CD4-positive, alpha-beta T cell treated with Interleukin-6 at 100 ng/mL for 8 hours (primary cell): ENCODE results near the gene MALRD1.

Experiments
- DNase-seq: peaks from one replicate; pipeline ENCODE4 v3.0.0-alpha.2; 2020; ENCODE audit warnings: mixed read lengths, low spot score

Gene MALRD1

DNA sequence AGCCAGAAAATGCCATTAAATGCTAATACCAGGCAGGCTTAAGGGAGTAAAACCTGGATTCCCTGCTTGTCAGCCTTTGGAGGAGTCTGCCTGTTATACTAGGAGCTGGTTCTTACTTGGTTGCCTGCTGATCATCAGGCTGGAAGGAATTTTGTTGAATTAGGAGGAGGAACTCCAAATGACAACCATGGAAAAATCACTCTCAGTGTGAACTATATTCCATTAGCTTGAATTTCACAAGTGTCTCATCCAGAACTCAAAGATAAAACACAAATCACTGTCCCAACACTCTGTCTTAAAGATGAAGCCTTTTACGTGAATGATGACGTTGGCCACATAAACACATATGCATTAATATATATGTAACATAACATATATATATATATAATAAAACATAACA is 528.8 kb downstream of the MALRD1 start:
- no peak for DNase-seq

DNA sequence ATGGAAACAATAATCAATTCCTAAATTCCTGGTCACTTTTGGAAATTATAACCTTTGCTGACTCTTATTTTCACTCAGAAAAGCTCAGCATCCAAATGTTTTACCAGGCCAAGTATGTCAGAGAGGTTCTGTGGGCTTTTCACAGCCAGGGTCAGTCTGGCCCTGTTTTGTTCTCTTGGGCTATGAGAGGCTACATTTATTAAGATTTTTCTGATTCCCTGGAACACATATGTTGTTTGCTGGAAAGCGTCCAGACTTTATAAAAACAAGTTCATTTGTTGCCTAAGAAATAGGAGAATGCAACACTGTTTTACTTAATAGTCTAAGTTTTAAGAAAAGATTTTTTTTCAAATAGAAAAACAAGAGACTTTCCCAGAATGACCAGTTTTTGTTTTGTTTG is 529.2 kb downstream of the MALRD1 start:
- no peak for DNase-seq

DNA sequence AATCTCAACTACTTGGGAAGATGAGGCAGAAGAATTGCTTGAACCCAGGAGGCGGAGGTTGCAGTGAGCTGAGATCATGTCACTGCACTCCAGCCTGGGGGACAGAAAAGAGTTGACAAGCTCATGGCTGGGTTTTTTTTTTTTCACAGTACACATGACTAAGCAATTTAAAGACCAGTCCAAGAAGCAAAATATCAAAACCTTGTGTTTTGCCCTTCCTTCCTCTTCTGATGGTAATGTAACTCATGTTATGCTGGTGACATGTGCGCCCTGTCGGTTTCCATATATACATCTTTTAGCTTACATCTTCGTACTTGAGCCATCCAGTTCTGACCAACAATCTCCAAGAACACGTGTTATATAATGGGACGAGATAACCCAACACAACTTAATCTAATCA is 530.0 kb downstream of the MALRD1 start:
- no peak for DNase-seq

DNA sequence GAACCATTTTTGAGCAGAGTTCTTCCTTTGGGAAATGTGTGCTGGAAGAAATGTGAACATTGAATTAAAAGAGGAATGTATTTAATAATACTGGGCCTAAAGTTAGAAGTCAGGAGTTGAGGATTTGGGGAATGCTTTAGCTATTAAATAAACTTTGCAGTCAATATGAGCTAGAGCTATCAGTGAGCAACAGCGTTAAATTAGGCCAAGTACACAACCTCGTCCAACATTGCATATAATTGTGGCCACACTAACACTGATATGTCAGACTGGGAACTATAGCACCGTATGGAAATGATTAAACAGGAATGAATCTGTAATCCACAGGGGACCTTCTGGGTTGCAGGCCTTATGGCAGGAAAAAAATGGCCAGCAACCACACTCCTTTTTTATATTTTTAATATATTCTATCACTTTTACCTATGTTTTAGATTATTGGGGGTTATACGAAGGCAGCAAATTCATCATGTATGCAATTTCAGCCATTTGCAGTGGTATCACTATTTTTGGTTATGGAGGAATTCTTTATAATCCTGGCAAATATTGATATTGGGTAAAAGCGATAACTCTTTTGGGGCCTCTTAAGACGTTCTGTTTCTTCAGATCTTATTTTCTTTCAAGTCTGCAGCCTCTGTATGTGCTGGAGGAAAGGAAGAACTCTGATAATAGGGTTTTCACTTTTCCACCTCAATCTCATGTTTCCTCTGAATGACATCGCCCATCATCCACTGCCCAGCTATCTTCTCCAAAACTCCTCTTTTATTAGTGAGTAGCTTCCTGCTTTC is 531.4 kb downstream of the MALRD1 start:
- no peak for DNase-seq

DNA sequence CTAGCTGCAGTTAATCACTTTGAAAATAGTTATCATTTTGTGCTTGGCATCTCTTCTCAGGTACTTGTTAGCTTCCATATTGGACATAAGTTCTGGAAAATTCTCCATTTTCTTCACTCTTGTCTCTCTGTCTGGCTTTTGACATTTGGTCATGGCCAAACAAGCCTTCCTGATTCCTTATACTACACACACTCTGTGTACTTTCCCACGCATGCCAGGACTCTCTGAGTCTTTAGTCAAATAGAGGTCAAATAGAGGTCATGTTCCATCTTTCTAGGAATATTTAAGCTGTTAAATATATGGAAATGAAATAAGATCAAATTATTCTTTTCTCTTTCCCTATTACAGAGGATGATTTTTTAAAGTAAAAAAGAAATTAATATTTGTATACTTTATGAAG is 532.1 kb downstream of the MALRD1 start:
- no peak for DNase-seq

DNA sequence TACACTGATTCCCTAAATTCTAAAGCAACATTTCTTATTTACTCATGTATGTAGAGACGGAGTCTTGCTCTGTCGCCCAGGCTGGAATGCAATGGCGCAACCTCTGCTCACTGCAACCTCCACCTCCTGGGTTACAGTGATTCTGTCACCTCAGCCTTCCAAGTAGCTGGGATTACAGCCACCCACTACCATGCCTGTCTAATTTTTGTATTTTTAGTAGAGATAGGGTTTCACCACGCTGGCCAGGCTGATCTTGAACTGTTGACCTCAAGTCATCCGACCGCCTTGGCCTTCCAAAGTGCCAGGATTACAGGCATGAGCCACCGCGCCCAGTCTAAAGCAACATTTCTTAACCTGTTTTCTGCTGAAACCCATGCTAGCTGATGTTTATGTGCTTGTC is 540.0 kb downstream of the MALRD1 start:
- no peak for DNase-seq

DNA sequence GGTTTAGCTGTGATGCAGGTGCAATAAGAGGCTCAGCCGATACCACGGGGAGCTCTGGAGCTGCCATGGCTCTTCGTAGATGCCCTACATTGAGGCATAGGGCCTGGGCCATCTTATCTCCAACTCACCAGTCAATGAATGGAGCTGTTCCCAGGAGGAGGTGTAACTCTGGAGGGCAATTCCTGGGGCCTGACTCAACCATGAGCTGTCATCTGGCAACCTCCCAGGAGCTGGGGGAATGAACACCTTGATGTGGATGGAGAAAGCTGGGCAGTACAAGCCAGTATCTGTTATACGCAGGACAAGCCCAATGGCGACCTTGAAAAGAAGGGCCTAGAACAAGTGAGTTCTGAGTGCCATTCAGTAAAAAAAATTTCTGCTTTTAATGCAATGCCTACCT is 543.7 kb downstream of the MALRD1 start:
- no peak for DNase-seq

DNA sequence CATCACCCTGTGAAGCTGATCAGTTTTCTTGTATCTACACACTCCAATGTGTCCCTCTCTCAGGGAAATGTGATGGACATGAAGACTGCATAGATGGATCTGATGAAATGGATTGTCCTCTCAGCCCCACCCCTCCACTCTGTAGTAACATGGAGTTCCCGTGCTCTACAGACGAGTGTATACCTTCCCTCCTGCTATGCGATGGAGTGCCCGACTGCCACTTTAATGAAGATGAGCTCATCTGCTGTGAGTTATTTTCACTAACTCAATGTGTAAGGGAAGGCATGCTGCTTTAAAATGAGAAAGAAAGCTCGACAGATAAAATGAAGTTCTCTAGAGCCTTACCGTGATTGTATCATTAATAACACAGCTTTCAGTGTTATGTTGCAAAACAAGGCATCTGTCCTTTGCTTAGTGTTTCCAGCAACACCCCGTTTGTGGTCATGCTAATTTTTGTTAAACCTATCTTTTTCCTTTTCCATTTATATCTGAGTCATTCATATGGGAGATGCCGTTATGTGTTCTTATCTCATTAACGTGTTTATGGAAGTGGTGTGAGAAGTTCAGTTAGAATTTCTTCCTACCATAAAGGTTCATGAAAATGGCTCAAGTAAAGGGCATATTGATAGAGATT is 546.7 kb downstream of the MALRD1 start:
- no peak for DNase-seq

DNA sequence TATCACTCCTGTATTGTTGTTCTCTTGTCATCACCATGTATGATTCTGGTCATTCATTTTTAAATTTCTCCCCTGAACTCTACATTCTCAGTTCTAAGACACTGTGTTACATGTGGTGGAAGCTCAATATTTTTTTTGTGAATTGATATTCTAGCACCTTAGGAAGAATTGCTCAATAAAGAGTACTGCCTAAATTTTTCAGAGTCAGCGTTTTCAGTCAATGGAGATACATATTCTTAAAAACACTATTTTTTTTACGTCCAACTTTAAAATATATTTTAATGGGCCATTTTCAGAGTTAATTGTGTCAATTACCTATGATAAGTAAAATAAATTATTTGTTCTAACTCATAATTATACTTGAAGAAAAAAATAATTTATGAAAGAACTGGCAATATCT is 557.2 kb downstream of the MALRD1 start:
- no peak for DNase-seq

DNA sequence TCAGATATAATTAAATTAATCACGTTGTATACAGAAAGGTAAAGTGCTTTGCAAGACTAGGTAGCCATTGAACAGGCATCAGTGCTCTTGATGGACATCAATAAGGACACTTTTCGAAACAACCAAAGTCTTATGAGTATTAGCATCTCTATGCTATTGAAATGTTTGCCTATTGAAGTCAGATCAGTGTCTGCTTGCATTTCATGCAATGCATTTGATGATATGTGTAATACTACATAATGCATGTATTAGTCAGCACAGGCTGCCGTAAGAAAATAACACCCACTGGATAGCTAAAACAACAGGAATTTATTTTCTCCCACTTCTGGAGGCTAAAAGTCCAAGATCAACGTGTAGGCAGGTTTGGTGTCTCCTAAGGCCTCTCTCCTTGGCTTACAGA is 558.4 kb downstream of the MALRD1 start:
- DNase-seq, result no peak

DNA sequence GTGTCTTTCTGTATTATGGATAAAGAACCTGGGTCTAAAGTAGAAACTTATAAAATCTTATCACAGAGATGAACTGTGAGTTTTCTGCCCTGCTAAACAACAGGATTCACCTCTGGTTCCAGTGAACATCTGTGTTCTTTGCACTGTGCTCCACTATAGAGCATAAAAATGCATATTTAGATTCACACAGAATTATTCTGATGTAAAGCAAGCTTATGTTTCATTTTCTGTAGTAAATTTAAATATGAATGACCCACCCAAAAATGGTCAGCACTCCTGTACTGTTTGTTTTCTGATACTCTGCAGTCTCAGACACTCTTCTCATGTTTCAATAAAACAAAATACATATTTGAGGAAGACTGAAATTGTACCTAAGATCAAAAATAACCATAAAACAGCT is 563.2 kb downstream of the MALRD1 start:
- no peak for DNase-seq

DNA sequence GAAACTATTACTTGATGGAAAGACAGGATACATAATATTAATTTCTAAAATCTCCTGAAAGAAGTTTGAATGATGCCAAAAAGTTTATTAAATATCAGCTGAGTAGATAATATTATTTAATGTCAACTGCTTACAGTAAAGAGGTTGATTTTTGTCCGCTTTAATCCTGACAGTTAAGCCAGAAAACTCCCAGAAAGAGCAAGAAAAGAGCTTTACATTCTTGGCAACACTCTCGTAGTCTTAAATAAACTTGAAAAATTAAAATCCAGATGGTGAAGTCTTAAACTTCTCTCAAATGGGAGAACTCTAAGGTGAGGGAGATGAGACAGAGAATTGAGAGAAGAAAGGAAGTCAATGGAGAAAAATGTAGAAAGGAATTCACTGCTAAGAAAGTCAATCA is 568.4 kb downstream of the MALRD1 start:
- DNase-seq, result no peak

DNA sequence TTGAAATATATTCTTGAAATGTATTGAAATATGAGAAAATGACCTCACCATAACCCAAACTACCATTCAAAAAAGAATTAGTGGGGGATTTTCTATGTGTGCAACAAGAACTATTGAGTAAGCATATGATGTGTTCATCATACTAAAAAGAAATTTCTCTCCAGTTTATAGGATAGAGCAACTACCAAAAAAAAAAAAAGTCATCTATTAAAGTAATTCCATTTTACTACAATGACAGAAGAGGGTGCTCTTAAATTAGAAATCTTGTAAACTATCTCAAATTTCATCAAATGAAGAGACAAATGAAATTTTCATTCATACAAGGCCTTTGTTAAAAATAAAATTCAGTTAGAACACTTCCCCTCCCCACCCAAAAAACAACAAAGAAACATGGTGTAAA is 572.2 kb downstream of the MALRD1 start:
- no peak for DNase-seq

DNA sequence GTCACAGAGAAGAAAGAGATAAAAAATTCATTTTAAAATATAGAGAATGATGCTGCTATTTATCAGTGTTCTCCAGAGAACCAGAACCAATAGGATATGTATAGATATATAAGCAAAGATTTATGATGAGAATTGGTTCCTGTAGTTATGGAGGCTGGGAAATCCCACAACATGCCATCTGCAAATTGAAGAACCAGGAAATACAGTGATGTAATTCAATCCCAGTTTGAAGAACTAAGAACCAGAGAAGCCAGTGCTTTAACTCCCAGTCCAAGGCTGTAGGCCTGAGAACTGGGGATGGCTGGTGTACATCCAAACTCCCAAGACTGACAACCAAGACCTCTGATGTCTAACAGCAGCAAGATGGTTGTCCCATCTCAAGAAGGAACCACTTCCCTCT is 574.7 kb downstream of the MALRD1 start:
- no peak for DNase-seq

DNA sequence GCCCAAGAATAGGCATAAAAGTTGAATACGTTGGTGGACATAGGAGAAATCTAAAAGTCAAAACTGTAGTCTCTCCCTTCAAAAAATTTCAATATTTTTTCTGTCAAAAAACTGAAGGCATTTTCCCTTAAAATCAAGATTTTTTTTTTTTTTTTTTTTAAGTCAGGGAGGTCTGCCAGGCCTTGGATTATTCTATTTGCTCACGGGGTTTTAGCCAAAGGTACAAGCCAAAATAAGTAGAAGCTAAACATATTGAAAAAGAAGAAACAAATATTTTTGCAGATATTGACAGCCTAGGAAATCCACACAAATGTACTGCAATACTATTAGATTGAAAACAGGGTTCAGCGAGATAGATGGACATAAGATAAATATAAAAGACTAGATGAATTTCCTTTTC is 577.6 kb downstream of the MALRD1 start:
- DNase-seq, result no peak

DNA sequence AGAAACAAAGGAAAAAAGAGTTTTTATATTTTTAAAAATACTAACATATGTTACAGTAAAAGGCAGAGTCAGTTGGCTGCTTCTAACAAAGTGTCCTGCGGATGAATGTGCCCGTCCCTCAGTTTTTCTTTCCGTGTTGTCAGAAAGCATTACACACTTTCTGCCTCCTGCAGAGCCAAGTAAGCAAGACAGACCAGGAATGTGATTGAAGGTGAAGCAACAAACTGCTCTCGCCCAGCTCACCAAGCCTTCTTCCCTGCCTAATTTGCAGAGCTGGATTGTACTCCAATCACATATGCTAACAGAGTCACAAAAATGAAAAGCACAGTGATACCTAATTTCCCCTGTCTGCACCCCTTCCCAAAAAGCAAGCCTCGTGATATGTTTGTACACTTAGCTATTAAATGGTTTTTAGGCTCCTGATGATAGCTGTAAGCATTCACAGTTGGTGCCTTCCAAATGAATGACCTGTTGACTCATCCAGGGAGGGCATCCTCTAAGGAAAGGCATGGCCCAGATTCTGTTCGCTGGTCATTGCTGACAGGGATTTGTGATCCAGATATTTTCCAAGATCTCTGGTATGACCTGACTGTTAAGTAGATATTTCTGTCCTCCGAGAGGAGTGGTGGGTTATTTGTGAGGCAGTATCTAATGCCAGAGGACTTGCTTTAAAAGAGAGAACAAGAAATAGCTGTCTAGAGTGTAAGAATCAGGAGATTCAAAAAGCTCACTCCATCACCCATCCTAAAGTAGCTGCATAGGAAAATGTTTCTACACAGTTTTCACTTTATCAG is 580.4 kb downstream of the MALRD1 start:
- DNase-seq, result no peak

DNA sequence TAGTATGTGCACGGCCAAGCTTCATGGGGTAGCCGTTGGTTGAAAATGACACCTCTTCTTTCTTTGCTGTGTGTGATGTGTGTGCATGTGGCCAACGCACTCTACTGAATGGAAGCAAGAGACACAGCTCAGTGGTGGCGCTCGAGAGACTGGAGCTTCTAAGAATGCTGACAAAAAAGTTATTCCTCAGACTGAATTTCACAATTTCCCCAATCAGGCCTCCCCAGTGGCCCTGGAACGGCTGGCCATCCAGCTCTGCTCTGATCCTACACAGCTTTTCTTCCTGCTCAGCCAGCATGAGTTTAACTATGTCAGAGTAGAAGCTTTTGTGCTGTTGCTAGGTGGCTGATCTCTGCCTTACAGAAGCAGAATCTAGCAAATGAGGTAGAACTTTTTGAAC is 581.0 kb downstream of the MALRD1 start:
- DNase-seq, result no peak

DNA sequence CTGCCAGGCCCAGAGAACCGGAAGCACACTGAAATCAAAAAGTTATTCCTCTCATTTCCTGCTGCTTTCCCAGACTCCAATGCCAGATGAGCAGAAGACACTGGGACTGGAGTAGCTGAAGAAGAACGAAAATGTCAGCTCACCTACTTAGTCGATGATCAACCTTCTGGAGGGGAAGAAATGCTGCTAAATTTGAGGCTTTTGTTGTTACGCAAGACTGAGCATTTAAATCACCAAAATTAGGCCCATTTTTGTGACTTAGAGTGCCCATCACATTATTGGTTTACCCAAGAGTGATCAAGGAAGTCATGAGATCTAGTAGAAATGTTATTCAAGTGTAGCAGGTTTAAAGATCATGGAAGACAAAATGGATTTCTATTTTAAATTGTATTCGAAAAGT is 585.6 kb downstream of the MALRD1 start:
- DNase-seq, result no peak

DNA sequence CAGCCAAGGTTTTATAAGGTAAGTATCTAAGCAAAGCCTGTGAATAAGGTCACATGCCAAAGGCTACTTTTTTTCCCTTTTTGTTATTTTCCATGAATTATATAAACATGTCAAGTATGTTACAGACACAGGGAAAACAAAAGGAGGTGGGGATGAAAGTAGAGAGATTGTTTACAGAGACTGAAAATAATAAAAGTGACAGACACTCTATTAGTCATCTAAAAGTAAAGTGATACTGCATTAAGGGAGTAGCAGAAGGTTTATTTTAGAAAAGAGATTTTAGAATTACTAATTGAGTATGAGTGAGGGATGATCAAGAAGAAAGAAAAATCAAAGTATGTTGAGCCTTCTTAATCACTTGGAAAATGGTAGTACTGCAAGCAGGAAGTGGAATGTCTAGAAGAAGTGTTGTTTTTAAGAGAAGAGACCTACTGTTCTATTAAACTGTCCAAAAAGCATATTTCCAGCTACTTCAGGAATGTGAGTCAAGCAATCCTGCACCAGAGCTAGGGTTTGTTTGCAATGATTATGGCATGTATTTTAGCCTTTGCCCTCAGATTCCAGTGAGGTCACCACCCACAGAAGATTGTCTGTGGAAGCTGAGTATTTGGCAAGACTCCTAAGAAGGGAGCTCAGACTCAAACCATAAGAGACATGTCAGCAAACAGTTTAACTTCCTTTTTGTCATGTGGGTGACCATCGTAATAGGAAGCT is 589.7 kb downstream of the MALRD1 start:
- no peak for DNase-seq

DNA sequence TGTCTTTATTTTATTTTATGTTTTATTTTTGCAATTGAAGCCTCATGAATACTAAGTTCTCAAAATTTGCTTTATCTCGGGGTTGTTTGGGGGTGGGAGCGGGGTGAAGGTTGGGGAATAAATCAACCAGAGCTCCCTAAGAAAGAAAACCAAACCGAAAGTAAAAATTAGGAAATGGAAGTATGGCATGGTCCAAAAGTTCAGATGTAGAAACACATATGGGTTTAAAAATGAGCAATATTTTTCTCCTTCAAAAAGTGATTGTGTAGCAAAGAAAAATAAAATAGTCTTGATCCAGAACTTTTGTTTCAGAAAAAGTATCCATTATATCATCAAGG is 590.3 kb downstream of the MALRD1 start:
- DNase-seq, result no peak

DNA sequence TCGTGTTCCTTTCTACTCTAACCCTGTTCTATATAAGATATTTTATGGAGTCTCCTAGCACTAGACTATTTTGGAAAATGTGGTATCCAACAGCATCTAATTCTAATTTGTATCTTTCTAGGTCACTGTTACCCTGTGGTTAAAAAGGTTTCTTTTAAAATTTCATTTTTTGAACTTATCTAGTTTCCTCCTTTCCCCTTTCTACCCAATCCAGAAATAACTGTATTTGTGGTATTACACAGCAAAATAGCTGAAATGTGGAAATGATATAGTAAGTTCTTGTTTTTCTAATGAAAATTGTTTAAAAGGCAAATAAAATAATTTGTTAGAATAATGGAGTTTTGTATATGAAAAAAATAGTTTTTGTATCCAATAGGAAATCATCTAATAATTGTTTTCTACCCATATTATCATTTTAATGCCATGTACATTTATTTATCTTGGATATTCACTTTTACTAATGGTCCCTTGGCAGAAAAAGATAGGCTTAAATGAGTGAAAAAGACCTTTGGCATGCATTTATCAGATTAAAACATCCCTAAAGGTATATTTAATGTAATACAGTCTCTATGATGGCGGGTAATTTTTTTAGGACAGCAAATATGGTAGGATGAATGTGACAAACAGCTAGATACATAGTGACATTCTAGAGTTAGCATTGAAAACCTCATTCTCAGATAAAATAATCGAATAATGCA is 592.1 kb downstream of the MALRD1 start:
- DNase-seq, result no peak

DNA sequence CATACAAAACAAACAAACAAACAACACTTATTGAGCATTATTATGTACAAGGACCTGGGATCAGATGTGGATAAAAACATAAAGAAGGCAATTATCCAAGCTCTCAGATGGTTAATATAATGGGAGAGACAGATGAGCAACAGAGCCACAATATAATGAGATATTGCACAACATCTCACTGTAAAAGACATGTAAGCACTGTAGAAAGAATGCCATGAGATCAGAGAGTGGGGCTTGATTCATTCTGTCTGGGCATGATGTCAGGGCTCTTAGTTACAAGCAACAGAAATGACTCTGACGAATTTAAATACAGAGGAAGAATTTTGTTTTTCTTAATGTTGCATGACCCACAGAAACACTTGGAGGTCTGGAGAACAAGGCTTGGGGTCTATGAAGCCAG is 602.9 kb downstream of the MALRD1 start:
- no peak for DNase-seq
